Trophoblast cell (in vitro differentiated cells and primary cell): ENCODE measurements around the gene FUT8.

Experiments used
- DNase-seq, 2 donors: peaks; one replicate each; pipeline ENCODE4 v3.0.0-alpha.2; 2016
- H2AFZ ChIP-seq: 2 replicates; pipeline ENCODE4 v1.6.1; 2013; ENCODE audit warnings: low read length, moderate library complexity, mild to moderate bottlenecking; ENCODE audit not compliant: insufficient read depth, poor library complexity
- H2AK5ac ChIP-seq: 2 replicates; pipeline ENCODE4 v1.6.1; 2013; ENCODE audit warnings: mild to moderate bottlenecking, low read length
- H2BK120ac ChIP-seq: 2 replicates; pipeline ENCODE4 v1.6.1; 2013; ENCODE audit warnings: low read length, mild to moderate bottlenecking, moderate library complexity; ENCODE audit not compliant: insufficient read depth, poor library complexity
- H2BK12ac ChIP-seq: 2 replicates; pipeline ENCODE4 v1.6.1; 2013; ENCODE audit warnings: mild to moderate bottlenecking, low read length, moderate library complexity
- H2BK5ac ChIP-seq: 2 replicates; pipeline ENCODE4 v1.6.1; 2013; ENCODE audit warnings: low read length, low read depth, moderate library complexity, mild to moderate bottlenecking; ENCODE audit not compliant: poor library complexity
- H3K14ac ChIP-seq: 2 replicates; pipeline ENCODE4 v1.6.1; 2013; ENCODE audit warnings: mild to moderate bottlenecking, low read length
- H3K18ac ChIP-seq: 2 replicates; pipeline ENCODE4 v1.6.1; 2013; ENCODE audit warnings: mild to moderate bottlenecking, low read length
- H3K23ac ChIP-seq: 2 replicates; pipeline ENCODE4 v1.6.1; 2013; ENCODE audit warnings: low read length
- H3K27ac ChIP-seq: 2 replicates; pipeline ENCODE4 v1.5.1; 2013; ENCODE audit warnings: low read depth, mild to moderate bottlenecking, inconsistent platforms, low read length, moderate library complexity
- H3K27me3 ChIP-seq: 2 replicates; pipeline ENCODE4 v1.6.1; 2013; ENCODE audit warnings: inconsistent platforms, mild to moderate bottlenecking, low read length, moderate library complexity; ENCODE audit not compliant: insufficient read depth
- H3K36me3 ChIP-seq, 2 experiments: 1 replicate in 1 of 2; 2 replicates in 1 of 2; pipeline ENCODE4 v1.6.1; 2013; ENCODE audit warnings: low read length in 2 of 2, mild to moderate bottlenecking in 2 of 2, moderate library complexity in 1 of 2; ENCODE audit not compliant: insufficient read depth in 2 of 2, control insufficient read depth in 1 of 2
- H3K4ac ChIP-seq: 2 replicates; pipeline ENCODE4 v1.6.1; 2013; ENCODE audit warnings: low read depth, mild to moderate bottlenecking, low read length, moderate library complexity
- H3K4me1 ChIP-seq, 2 experiments: 1 replicate in 1 of 2; 2 replicates in 1 of 2; pipeline ENCODE4 v1.6.1; 2013; ENCODE audit warnings: low read length in 2 of 2, mild to moderate bottlenecking in 2 of 2, moderate library complexity in 1 of 2; ENCODE audit not compliant: insufficient read depth in 2 of 2, control insufficient read depth in 1 of 2
- H3K4me2 ChIP-seq: 2 replicates; pipeline ENCODE4 v1.6.1; 2013; ENCODE audit warnings: inconsistent platforms, mild to moderate bottlenecking, low read length, moderate library complexity
- H3K4me3 ChIP-seq: 2 replicates; pipeline ENCODE4 v1.5.1; 2013; ENCODE audit warnings: mild to moderate bottlenecking, low read depth, low read length, inconsistent platforms
- H3K79me1 ChIP-seq: one replicate; pipeline ENCODE4 v1.6.1; 2013; ENCODE audit warnings: low read length
- H3K79me2 ChIP-seq: 2 replicates; pipeline ENCODE4 v1.6.1; 2013; ENCODE audit warnings: low read length, mild to moderate bottlenecking; ENCODE audit not compliant: control insufficient read depth, insufficient read depth, poor library complexity
- H3K9ac ChIP-seq: 2 replicates; pipeline ENCODE4 v1.6.1; 2013; ENCODE audit warnings: mild to moderate bottlenecking, low read length
- H3K9me3 ChIP-seq: 2 replicates; pipeline ENCODE4 v1.6.1; 2013; ENCODE audit warnings: low read depth, mild to moderate bottlenecking, control low read depth, inconsistent platforms, low read length; ENCODE audit not compliant: insufficient read depth
- H4K12ac ChIP-seq: 2 replicates; pipeline ENCODE4 v1.6.1; 2013; ENCODE audit warnings: low read depth, mild to moderate bottlenecking, low read length, moderate library complexity
- H4K8ac ChIP-seq: 2 replicates; pipeline ENCODE4 v1.6.1; 2013; ENCODE audit warnings: low read depth, mild to moderate bottlenecking, low read length, moderate library complexity
- H4K91ac ChIP-seq: one replicate; pipeline ENCODE4 v1.6.1; 2013; ENCODE audit warnings: low read depth, mild to moderate bottlenecking, low read length, moderate library complexity
- WGBS: extraction: QIAGEN DNeasy Blood & Tissue Kit; methylation state at CpG from one replicate; pipeline ENCODE4 v1.1.7; 2013; ENCODE audit warnings: missing lambda C conversion rate; ENCODE audit not compliant: insufficient read length, insufficient coverage; ENCODE audit errors: extremely low coverage; 5-methylcytosine and 5-hydroxymethylcytosine counted together

The FUT8 gene

GRCh38 chr14:65428691-65429090 lies 16.2 kb downstream of the FUT8 start:
- no peak overlapping the region for H3K14ac ChIP-seq
- no peak overlapping the region for H2BK5ac ChIP-seq
- peak overlapping the region; percentile 60 for H2BK120ac ChIP-seq
- peak overlapping the region; percentile 83 for H3K4ac ChIP-seq
- H3K27ac ChIP-seq = peak overlapping the region; percentile 33
- no peak overlapping the region for H4K91ac ChIP-seq
- H3K4me1 ChIP-seq = peaks cover 12 to 19% of the 10 kb centered on the region in 2 experiments
- no peaks in the 10 kb centered on the region for H3K27me3 ChIP-seq
- H3K23ac ChIP-seq = no peak overlapping the region
- DNase-seq = no peak
- no peak overlapping the region for H2BK12ac ChIP-seq
- no peak overlapping the region for H2AFZ ChIP-seq
- peaks cover 15% of the 10 kb centered on the region for H3K79me2 ChIP-seq
- H3K9me3 ChIP-seq = no peaks in the 10 kb centered on the region
- H4K8ac ChIP-seq = no peak overlapping the region
- H3K4me3 ChIP-seq = no peak overlapping the region
- H4K12ac ChIP-seq = no peak overlapping the region
- no peak overlapping the region for H2AK5ac ChIP-seq
- no peak overlapping the region for H3K18ac ChIP-seq
- H3K79me1 ChIP-seq = peaks cover 28% of the 10 kb centered on the region
- no CpG with 5 or more reads among the region's 2 CpGs for WGBS
- H3K4me2 ChIP-seq = no peak overlapping the region
- no peak overlapping the region for H3K9ac ChIP-seq
- peaks cover 0 to 3% of the 10 kb centered on the region in 2 experiments for H3K36me3 ChIP-seq

GRCh38 chr14:65429757-65430156 lies 17.2 kb downstream of the FUT8 start:
- Histone ChIP-seq H4K8ac (peak overlapping the region; percentile 79), H2BK120ac (peak overlapping the region; percentile 91), H2BK5ac (peak overlapping the region; percentile 93), H3K4me1 (peaks cover 10 to 18% of the 10 kb centered on the region in 2 experiments), H3K79me2 (peaks cover 13% of the 10 kb centered on the region), H4K12ac (peak overlapping the region; percentile 59), H3K4me2 (no peak overlapping the region), H2BK12ac (peak overlapping the region; percentile 99), H3K36me3 (peaks cover 0 to under 1% of the 10 kb centered on the region in 2 experiments), H3K23ac (no peak overlapping the region), H3K79me1 (peaks cover 26% of the 10 kb centered on the region), H3K27me3 (no peaks in the 10 kb centered on the region), H3K4me3 (no peak overlapping the region), H4K91ac (peak overlapping the region; percentile 87), H3K9me3 (no peaks in the 10 kb centered on the region), H2AFZ (no peak overlapping the region), H3K27ac (peak overlapping the region; percentile 48), H3K9ac (no peak overlapping the region), H3K18ac (peak overlapping the region; percentile 86), H3K14ac (peak overlapping the region; percentile 97), H3K4ac (peak overlapping the region; percentile 100), H2AK5ac (peak overlapping the region; percentile 47)
- WGBS = no CpG with 5 or more reads among the region's 5 CpGs
- no peak for DNase-seq

- H3K27me3 ChIP-seq = no peaks in the 10 kb centered on the region
- peak overlapping the region; percentile 32 for H4K8ac ChIP-seq
- peak overlapping the region; percentile 19 for H3K4ac ChIP-seq
- H2BK12ac ChIP-seq = peak overlapping the region; percentile 20
- peak overlapping the region; percentile 98 for H3K27ac ChIP-seq
- H4K91ac ChIP-seq = peak overlapping the region; percentile 97
- peak overlapping the region; percentile 87 for H2BK120ac ChIP-seq
- no peak overlapping the region for H3K9ac ChIP-seq
- H3K36me3 ChIP-seq = peaks cover 0 to 5% of the 10 kb centered on the region in 2 experiments
- peak overlapping the region; percentile 60 for H2BK5ac ChIP-seq
- peaks cover 32% of the 10 kb centered on the region for H3K79me1 ChIP-seq
- H3K18ac ChIP-seq = no peak overlapping the region
- peaks cover 9 to 19% of the 10 kb centered on the region in 2 experiments for H3K4me1 ChIP-seq
- H2AK5ac ChIP-seq = no peak overlapping the region
- H4K12ac ChIP-seq = peak overlapping the region; percentile 5
- H3K23ac ChIP-seq = no peak overlapping the region
- no peak overlapping the region for H3K4me3 ChIP-seq
- no peak overlapping the region for H2AFZ ChIP-seq
- peak overlapping the region; percentile 18 for H3K14ac ChIP-seq
- DNase-seq = peak; percentile 86 to 92
- peaks cover 14% of the 10 kb centered on the region for H3K79me2 ChIP-seq
- H3K9me3 ChIP-seq = no peaks in the 10 kb centered on the region
- WGBS = no CpG with 5 or more reads among the region's 7 CpGs
- H3K4me2 ChIP-seq = no peak overlapping the region
Measured at GRCh38 chr14:65431245-65431644, 18.7 kb downstream of the FUT8 start.

GRCh38 chr14:65431951-65432350 lies 19.4 kb downstream of the FUT8 start:
- H3K14ac ChIP-seq = no peak overlapping the region
- no peaks in the 10 kb centered on the region for H3K27me3 ChIP-seq
- H4K91ac ChIP-seq = no peak overlapping the region

More at GRCh38 chr14:65431951-65432350, 19.4 kb downstream of the FUT8 start:
- peaks cover 32% of the 10 kb centered on the region for H3K79me1 ChIP-seq
- H3K9ac ChIP-seq = no peak overlapping the region
- H2BK120ac ChIP-seq = no peak overlapping the region
- peaks cover 11% of the 10 kb centered on the region for H3K79me2 ChIP-seq
- H3K36me3 ChIP-seq = peaks cover 0 to 5% of the 10 kb centered on the region in 2 experiments
- H2BK5ac ChIP-seq = no peak overlapping the region
- no peak overlapping the region for H2AFZ ChIP-seq
- H2BK12ac ChIP-seq = no peak overlapping the region
- H3K9me3 ChIP-seq = no peaks in the 10 kb centered on the region
- no peak overlapping the region for H3K4me2 ChIP-seq
- peaks cover 9 to 19% of the 10 kb centered on the region in 2 experiments for H3K4me1 ChIP-seq
- no CpG with 5 or more reads among the region's 1 CpG for WGBS
- H4K12ac ChIP-seq = no peak overlapping the region
- H2AK5ac ChIP-seq = no peak overlapping the region
- no peak overlapping the region for H3K4ac ChIP-seq
- H3K27ac ChIP-seq = peak overlapping the region; percentile 90
- no peak overlapping the region for H3K18ac ChIP-seq
- no peak overlapping the region for H3K23ac ChIP-seq
- no peak overlapping the region for H3K4me3 ChIP-seq
- no peak overlapping the region for H4K8ac ChIP-seq
- peak; percentile 19 to 83 for DNase-seq
